GM21515 (cell line): ENCODE data around the gene CYB5R4.

Experiments used
- ATAC-seq: cut with Tn5 transposase; IDR thresholded peaks from one replicate; pipeline ENCODE4 v1.9.1; 2021; ENCODE audit not compliant: unreplicated experiment

CYB5R4 gene, protein sequence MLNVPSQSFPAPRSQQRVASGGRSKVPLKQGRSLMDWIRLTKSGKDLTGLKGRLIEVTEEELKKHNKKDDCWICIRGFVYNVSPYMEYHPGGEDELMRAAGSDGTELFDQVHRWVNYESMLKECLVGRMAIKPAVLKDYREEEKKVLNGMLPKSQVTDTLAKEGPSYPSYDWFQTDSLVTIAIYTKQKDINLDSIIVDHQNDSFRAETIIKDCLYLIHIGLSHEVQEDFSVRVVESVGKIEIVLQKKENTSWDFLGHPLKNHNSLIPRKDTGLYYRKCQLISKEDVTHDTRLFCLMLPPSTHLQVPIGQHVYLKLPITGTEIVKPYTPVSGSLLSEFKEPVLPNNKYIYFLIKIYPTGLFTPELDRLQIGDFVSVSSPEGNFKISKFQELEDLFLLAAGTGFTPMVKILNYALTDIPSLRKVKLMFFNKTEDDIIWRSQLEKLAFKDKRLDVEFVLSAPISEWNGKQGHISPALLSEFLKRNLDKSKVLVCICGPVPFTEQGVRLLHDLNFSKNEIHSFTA

DNA sequence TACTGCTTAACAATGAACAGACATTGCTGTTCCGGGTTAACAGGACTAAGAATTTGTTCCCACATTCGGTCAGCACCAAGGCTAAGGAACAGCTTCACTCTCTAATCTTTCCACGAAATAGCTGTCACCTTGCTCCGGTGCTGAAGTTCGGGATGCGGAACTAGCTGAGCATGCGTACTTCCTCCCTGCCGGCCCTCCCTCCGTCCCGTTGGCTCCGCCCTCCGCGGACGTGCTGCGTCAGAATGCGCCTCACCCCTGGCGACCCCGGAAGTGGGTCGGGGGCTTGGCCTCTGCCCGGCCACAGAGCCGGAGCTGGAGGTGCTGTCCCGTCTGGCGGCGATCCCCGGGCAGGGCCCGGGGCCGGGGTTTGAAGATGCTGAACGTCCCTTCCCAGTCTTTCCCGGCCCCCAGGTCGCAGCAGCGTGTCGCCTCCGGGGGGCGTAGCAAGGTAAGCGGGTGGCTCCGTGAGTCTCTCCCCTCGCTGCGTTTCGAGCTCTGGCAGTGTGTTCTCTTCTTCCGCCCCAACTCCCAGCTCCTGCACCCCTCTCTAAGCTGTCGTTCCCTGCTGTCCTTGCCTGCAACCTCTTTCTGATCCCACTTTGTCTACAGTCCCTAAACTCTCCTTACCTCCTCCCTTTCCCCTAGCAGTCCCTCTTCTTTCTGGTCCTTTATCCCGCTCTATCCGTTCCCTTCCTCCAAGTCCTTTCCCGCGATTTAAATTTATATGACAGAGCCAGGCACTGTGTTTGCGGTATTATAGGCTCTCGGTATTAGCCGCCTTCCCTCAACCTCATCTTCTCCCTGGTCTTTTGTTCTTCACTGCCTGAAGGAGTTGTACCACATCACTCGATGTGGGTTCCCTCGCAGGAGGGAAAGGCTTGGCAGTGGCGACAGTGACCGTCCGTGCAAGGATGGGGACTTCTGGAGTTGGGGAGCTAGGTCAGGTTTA, at the start of gene CYB5R4:
Gene CYB5R4, plus strand, starts transcription at position 280 of the 949 bp plus-strand sequence. Its CDS starts 94 bp downstream, at position 374.
- ATAC-seq = peak; percentile 98

DNA sequence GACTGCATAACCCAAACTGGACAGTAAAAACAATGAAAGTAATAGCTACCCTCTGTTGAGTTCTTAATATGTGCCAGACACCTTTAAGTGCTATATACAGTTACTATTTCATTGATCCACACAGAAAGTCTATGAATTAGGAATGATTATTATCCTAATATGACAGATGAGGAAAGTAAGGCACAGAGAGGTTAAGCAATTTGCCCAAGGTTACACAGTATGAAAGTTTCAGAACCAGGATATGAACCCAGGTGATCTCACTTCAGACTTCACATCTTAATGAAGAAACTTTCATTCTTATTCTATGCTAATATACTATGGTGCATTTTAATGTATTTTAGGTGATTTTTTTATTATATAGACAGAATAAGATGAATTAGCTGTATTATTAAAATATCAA, 46.9 kb upstream of the CYB5R4 start:
- ATAC-seq = no peak

DNA sequence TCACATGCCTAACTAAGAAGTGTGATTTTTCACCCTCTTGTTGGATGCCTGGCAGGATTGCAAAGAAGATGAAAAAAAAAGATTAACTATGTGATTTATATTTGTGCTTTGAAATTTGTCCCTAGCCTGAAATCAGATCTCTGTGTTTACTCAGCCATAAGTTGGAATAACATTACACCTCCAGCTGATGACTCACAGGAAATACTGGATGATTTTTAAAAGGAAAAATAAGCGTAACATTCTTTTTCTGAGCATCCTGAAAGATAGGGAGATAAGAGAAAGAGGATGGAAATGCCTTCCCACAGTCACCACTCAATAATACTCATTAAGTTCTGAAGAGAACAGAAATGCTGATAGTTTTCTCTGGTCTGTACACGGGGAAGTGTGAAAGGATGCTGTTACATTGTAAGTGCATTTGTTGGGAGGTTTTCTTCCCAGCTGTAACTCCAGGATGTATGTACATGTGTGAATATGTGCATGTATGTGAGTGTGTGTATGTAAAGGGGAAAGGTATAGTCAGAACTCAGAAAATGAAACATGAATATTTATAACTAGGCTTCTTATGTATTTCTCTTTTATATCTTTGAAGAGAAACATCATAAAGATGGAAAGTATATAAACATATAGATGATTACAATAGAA, 43.7 kb upstream of the CYB5R4 start:
- no peak for ATAC-seq

DNA sequence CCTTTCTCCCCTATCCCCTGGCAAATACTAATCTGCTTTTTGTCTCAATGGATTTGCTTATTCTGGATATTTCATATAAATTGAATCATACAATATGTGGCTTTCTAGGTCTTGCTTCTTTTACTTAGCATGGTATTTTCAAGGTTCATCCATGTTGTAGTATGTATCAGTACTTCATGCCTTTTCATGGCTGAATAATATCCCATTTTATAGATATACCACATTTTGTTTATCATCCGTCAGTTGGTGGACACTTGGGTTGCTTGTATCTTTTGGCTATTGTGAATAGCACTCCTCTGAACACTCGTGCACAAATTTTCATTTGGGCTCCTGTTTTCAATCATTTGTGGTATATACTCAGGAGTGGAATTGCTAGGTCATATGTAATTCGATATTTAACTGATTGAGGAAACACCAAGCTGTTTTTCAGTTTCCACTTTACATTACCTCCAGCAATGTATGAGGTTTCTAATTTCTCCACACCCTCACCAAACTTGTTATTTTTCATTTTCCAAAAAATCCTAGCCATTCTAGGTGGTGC, 36.8 kb upstream of the CYB5R4 start:
- ATAC-seq = no peak

DNA sequence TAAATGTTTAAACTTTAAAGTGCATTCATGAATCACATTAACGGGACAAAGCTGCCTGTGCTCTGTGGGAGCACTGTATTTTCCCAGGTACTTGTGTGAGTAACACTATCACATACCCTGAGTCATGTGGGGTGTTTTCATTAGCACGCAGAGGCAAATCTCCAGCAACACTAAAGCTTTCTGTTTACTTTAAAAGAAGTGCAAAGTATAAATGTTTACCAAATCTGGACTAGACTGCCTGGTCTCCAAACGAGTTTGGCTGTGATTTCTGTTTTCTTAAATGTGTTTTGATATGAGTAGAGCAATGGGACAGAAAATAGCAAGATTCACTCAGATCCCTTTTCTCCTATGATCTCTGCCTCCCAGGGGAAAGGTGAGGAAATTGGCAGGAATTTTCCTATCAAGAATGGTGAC, 35.1 kb upstream of the CYB5R4 start:
- no peak for ATAC-seq

DNA sequence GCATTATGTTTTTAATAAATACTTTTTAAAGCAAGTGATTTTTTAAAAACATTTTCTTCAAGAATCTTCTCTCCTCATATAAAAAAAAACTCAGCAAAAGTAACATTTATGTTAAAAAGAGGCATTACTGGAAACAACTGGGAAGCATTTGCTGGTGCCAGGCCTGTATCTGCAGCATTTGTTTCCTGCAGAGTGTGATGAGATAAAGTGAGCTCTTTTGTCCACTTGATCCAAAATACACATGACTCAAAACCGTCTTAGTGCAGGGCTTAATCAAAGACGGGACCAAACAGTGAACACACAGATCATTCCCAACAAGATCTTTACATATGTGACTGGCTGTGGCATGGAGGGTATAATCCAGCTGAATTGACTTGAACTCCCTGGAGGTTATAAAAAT, 34.7 kb upstream of the CYB5R4 start:
- ATAC-seq = no peak

DNA sequence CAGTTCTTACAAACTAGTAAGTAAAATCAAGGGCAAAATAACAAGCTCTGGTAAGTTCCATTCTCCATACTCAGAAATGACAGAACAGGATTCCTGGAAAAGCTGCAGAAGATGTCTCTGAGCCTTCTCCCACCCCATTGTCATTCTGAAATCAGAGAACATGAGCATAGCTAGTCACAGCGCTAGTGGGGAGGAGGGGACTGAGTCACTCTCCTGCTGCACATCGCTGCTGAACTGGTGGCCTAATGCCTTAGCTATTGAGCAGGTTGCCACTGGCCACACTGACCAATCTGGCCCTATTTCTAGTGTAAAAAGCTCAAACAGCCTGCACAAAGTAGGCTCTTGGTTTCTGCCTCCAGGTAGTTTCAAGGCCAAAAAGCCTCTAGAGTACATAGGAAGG, 32.4 kb upstream of the CYB5R4 start:
- no peak for ATAC-seq

DNA sequence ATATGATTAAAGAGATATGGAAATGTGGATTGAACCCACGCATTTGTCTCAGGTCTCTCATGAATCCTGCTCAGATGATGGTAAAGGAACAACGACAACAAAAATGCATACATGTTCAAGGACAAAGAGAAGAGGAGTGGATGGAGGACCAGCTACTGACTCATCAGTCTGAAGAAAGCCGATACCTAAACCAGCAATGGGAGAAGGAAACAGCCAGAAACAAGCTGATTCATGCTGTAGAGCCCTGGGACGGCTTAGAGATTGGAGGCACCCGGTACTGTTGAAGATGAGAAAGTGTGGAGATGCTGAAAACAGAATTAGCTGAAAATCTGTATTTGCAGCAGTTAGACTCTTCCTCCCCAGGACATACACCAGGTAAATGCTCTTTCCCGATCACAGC, 20.8 kb upstream of the CYB5R4 start:
- ATAC-seq = no peak

DNA sequence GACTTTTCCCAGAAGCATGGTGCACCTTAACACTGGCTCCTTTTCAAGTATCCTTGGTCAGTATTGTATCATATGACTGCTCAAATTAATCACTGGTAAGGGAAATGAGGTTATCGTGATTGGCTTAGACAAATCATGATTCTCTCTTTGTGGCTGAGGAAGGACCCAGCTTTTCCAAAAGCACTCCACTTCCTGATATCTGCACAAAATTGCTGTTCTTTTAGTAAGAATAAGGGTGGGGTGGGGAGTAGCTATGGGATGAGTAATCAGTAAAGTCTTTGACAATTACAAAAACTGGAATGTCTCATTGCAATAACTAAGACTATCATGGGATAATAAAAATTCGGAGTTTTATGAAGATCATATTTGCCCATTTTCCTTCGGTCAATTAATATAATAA, 15.3 kb upstream of the CYB5R4 start:
- no peak for ATAC-seq

DNA sequence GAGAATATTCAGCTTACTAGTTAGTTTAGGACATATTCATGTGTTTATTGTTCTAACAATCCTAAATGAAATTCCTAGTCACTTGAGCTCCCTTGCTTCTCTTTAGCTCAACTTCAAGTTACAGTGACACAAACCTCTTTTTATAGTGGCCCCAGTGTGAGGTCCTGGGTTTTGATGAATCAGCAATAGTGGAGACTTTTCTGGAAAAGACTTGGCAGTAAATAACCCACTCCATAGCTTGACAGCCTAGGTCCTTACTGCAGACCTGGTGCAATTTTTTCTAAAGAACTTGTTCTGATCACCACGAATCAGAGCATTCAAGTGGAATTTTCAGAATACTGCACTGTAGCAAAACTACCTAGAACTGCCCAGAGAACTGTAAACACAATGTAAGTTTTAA, 13.2 kb upstream of the CYB5R4 start:
- no peak for ATAC-seq

DNA sequence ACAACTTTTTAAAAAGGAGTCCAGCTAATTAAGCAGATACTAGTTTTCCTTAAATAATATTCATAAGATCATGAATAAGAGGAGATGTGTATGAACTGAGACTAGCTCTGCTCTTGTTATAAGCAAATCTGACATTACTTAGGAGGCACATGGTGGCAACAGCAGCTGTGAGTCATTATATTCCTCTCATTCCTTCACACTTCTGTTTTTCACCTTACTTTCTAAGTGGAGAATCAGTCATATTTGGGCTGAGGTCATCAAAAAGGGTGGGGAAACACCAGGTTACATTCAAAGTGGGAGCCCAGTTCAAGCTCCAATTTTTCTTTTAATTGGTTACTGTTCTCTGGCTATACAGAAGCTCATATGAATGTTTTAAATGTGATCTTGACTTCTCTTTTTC, 12.3 kb upstream of the CYB5R4 start:
- peak; percentile 80 for ATAC-seq

DNA sequence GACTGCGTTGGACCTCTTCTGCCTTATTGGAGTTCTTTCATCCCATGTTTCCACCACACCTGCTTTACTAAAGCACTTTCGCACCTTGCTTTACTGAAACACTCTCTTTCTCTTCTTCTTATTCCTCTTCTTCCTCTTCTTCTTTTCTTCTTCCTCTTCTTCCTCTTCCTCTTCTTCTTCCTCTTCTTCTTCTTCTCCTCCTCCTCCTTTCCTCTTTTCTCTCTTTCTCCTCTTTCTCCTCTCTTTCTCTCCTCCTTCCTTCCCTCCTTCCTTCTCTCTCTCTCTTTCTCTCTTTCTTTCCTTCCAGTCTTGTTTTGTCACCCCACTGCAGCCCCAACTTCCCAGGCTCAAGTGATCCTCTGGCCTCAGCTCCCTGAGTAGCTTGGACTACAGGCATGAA, 10.4 kb upstream of the CYB5R4 start:
- ATAC-seq = no peak

DNA sequence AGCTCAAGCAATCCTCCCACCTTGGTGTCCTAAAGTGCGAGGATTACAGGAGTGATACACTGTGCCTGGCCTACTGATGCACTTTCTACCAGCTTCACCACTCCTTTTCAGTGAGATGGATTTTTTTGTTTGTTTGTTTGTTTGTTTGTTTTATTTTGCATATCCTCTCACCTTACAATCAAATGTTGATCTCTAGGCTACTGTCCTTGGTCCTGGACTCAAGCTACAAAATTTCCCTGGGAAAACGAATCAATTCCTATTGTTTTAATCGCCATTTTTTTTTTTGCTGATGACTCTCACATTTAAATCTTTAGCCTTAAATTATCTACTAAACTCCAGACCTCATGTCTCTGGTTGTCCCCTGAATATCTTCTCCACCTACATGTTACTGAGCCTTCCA, 9.9 kb upstream of the CYB5R4 start:
- ATAC-seq = no peak

DNA sequence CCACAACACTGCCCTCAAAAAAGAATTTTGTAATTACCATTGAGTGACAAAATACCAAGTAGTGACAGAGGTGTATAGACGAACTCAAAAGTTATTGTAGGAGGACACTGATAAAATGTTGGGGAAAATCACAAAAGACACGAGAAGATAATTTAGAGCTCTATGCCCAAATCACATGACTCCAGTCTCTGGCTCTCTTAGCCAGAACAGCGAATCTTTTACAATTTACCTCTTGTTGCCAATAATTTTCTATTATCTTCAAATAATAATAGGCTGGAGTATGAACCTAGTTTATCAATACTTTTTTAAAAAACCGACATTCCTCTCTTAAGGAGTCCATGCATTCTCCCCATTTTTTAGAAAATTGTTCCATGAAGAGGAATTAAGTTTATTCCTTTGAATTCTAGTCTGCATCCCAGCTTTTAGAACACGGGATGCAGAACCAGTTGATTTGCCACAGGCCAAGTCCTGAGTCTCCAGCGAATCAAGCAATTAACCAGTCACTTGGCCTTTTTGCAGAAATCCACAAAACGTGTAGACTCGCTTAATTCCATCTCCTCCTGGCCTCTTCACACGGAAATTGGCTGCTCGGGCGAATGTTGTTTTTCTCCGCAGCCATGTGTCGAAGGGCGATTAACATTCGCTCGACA, 6.8 kb upstream of the CYB5R4 start:
- ATAC-seq = no peak

DNA sequence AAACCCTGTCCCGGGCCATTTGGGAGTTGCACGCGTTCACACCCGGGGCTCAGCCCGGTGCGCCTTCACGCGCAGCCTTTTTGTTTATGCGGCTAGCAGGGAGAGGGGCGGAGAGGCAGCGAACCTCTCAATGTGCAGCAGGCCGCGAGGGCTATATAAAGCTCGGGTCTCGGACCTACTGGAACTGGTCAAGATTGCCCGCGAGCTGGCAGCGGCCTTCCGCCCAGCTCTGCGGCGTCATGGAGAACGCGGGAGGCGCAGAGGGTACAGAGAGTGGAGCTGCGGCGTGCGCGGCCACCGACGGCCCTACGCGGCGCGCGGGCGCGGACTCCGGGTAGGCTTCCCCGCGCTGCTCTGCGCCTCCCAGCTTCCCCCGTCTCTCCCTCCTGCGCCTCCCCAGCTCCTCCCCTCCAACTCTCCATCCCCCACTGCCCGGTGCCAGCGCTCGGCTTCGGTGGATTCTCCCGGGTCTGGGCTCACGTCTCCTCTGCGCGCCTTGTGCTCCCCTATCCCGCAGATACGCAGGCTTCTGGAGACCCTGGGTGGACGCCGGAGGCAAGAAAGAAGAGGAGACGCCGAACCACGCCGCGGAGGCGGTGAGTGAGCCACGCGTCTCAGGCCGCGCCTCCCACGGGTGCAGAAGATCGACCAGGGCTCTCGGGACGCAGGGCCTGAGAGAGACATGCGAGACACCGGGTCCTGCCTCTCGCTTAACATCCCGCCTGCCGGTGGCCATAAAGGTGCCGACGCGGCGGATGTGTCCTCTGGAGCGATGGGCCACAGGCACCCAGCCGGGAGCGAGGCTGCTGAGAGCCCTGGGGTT, 6.1 kb upstream of the CYB5R4 start, which contains the start of gene RIPPLY2:
Gene RIPPLY2, plus strand, starts transcription at position 183 of the 823 bp plus-strand sequence. Its CDS starts 57 bp downstream, at position 240.
- no peak for ATAC-seq

DNA sequence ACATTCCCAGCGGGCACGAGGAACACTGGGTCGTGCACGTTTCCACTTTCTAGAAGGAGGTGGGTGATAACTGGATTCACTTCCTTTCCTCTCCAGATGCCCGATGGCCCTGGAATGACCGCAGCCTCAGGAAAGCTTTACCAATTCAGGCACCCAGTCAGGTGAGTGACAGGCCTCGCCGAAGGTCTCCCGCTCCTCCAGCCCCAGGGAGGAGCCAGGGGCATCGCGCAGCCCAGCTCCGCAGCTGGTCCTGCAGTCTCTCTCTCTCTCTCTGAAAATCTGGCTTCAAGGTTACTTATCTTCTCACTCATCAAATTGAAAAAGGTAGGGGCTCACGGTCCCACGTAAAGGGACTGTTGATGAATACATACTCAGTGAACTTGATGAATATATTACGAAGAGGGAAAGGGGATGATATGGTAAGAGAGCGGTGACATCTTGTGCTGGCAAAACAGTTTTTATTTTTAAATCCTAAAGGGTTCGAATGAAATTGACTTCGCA, 5.4 kb upstream of the CYB5R4 start:
- no peak for ATAC-seq

DNA sequence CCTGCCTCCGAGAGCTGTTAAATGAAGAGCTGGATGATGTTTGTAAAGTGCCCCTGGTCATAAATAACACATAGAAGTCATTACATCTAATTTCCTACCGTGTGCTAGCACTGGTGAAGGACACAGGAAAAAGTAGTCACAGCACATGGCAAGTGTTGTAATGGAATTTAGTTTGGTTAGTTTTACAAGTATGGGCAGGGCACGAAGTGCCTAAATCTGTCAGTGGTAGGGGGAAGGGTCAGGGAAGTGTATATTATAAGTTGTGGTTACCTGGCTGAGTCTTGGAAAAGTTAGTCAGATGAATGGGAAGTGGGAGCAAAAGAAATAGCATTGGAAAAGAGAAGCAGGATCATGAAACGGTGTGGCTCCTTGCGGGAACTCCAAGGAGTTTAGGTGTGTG, 4.7 kb upstream of the CYB5R4 start:
- ATAC-seq = no peak

DNA sequence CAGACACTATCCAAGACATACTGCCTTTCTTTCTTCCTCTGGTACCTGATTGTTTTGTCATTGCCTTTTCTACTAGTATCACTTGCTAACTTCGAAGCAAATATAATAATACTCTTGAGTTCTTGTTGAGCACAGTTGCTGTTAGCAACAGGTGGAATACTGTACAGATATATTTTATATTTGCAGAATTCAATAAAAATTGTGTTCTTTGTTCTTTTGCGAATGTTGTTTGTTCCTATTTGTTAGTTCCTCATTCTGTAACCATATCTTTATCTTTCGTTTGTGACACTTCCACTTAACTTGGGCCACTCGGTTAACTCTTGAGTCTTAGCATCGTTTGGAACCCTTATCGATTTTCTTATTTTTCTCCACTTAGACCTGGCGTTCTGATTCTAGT, 868 bp downstream of the CYB5R4 start:
- ATAC-seq = no peak

DNA sequence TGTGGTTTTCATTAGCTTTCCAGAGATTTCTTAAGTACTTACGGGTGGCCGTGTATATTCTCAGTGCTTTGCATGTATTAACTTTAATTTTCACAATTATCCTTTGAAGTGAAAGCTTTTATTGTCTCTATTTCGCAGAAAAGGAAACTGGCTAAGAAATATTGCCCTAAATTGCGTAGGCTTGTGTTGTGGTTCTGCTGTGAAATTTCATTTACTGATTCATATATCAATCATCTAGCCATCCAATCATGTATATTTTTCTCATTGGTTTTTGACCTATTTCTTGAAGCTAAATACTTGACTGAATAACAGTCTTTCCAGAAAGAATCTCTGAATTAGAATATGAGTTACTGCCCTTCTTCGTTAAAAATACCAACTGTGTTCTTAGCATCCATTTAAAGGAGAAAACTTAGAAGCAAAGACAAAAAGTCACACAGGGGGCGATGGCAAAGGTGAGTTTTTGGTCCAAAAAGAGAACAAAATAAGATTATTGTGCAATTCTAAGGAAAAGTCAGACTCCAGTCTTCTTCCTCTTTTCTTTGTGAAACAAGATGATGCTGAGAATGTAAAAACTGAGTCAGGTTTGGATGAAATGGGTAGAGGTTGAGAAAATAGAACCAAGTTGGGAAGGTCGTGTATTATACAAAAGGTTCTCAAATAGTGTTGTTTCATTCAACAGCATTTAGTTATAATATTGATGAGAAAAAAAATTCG, 1.4 kb downstream of the CYB5R4 start:
- ATAC-seq = no peak
